Activated naive CD8-positive, alpha-beta T cell (primary cell): ENCODE data around the gene CMTM7.

ENCODE experiments used
- H3K27ac Mint-ChIP-seq: one replicate; pipeline ENCODE4 v1.8.0; 2021; ENCODE audit warnings: mixed read lengths
- H3K27me3 Mint-ChIP-seq: one replicate; pipeline ENCODE4 v1.8.0; 2021; ENCODE audit warnings: mixed read lengths
- H3K36me3 Mint-ChIP-seq: one replicate; pipeline ENCODE4 v1.8.0; 2021; ENCODE audit warnings: mixed read lengths
- H3K4me1 Mint-ChIP-seq: one replicate; pipeline ENCODE4 v1.8.0; 2021; ENCODE audit warnings: low read depth, mixed read lengths
- H3K4me3 Mint-ChIP-seq: one replicate; pipeline ENCODE4 v1.8.0; 2021; ENCODE audit warnings: mild to moderate bottlenecking, mixed read lengths
- H3K9me3 Mint-ChIP-seq: one replicate; pipeline ENCODE4 v1.8.0; 2021; ENCODE audit warnings: low read depth, mixed read lengths

The CMTM7 gene

GRCh38 chr3:32487781-32488473, 96.3 kb downstream of the CMTM7 start:
- peaks cover 10% of the 10 kb centered on the region for H3K36me3 Mint-ChIP-seq
- H3K4me3 Mint-ChIP-seq: no peak overlapping the region
- H3K4me1 Mint-ChIP-seq: peaks cover 17% of the 10 kb centered on the region
- no peak overlapping the region for H3K27ac Mint-ChIP-seq
- no peaks in the 10 kb centered on the region for H3K27me3 Mint-ChIP-seq
- H3K9me3 Mint-ChIP-seq: no peaks in the 10 kb centered on the region

- H3K36me3 Mint-ChIP-seq: peaks cover 8% of the 10 kb centered on the region
- H3K4me1 Mint-ChIP-seq: peaks cover 14% of the 10 kb centered on the region
- no peak overlapping the region for H3K27ac Mint-ChIP-seq
- no peaks in the 10 kb centered on the region for H3K27me3 Mint-ChIP-seq
- no peak overlapping the region for H3K4me3 Mint-ChIP-seq
- H3K9me3 Mint-ChIP-seq: no peaks in the 10 kb centered on the region
Measured at GRCh38 chr3:32488474-32489008, 96.9 kb downstream of the CMTM7 start.

GRCh38 chr3:32492684-32493436, 101.2 kb downstream of the CMTM7 start:
- H3K9me3 Mint-ChIP-seq: no peaks in the 10 kb centered on the region
- H3K27ac Mint-ChIP-seq: no peak overlapping the region
- H3K36me3 Mint-ChIP-seq: peaks cover 6% of the 10 kb centered on the region
- no peaks in the 10 kb centered on the region for H3K27me3 Mint-ChIP-seq
- H3K4me1 Mint-ChIP-seq: peaks cover 16% of the 10 kb centered on the region
- H3K4me3 Mint-ChIP-seq: no peak overlapping the region

- H3K27me3 Mint-ChIP-seq: no peaks in the 10 kb centered on the region
- peaks cover 18% of the 10 kb centered on the region for H3K4me1 Mint-ChIP-seq
- no peaks in the 10 kb centered on the region for H3K9me3 Mint-ChIP-seq
- H3K36me3 Mint-ChIP-seq: peaks cover 6% of the 10 kb centered on the region
- H3K27ac Mint-ChIP-seq: no peak overlapping the region
- no peak overlapping the region for H3K4me3 Mint-ChIP-seq
Measured at GRCh38 chr3:32493437-32494414, 102.1 kb downstream of the CMTM7 start.

DNA sequence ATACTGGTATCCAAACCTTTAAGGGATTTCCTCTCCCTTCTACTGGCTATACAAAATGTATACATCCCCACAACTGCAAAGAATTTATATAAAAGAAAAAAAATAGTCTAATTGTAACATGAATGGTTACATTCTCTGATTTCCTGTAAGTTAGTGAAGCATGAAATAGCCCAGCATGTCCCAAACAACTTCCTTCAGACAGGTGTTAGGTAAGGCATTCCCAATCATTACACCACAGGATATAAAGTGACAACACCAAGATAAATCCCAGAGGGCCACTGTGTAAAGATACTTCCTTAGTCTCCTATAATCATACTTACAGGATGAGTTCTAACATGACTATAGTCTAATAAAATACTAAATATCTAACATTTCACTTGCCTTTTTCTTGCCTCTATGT, 103.4 kb downstream of the CMTM7 start:
- Mint-ChIP-seq H3K27me3 (no peaks in the 10 kb centered on the region), H3K9me3 (no peaks in the 10 kb centered on the region), H3K4me1 (peaks cover 27% of the 10 kb centered on the region), H3K4me3 (no peak overlapping the region), H3K36me3 (peaks cover 6% of the 10 kb centered on the region), H3K27ac (no peak overlapping the region)

DNA sequence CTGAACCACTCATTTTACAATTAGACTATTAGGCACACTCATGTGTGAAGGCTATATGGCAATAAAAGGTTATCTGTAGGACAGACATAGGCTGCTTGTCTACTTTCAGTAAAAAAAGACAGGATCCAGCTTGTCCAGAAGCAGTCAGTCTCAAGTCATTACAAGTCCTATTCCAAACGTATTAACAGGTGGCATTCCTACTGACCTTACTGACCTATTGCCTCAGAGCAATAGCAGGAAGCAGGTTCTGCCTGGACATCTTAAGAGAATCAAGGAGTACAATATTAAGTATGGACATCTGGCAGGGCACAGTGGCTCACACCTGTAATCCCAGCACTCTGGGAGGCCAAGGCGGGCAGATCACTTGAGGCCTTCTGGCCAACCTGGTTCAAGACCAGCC, 104.0 kb downstream of the CMTM7 start:
- H3K27ac Mint-ChIP-seq: peak overlapping the region; percentile 4

GRCh38 chr3:32498252-32498651, 106.6 kb downstream of the CMTM7 start:
- no peak overlapping the region for H3K4me3 Mint-ChIP-seq
- H3K27me3 Mint-ChIP-seq: no peaks in the 10 kb centered on the region
- peaks cover 48% of the 10 kb centered on the region for H3K4me1 Mint-ChIP-seq
- no peak overlapping the region for H3K27ac Mint-ChIP-seq
- H3K9me3 Mint-ChIP-seq: no peaks in the 10 kb centered on the region
- peaks cover 4% of the 10 kb centered on the region for H3K36me3 Mint-ChIP-seq

More for the DNA sequence above, 104.0 kb downstream of the CMTM7 start:
- Mint-ChIP-seq H3K36me3 (peaks cover 6% of the 10 kb centered on the region), H3K9me3 (no peaks in the 10 kb centered on the region), H3K27me3 (no peaks in the 10 kb centered on the region), H3K4me1 (peaks cover 32% of the 10 kb centered on the region), H3K4me3 (no peak overlapping the region)

- Mint-ChIP-seq H3K4me3 (no peak overlapping the region), H3K27ac (no peak overlapping the region), H3K27me3 (no peaks in the 10 kb centered on the region), H3K9me3 (no peaks in the 10 kb centered on the region), H3K4me1 (peaks cover 48% of the 10 kb centered on the region), H3K36me3 (peaks cover 4% of the 10 kb centered on the region)
Measured at GRCh38 chr3:32498992-32499391, 107.3 kb downstream of the CMTM7 start.

- Mint-ChIP-seq H3K36me3 (peaks cover 4% of the 10 kb centered on the region), H3K27ac (peak overlapping the region; percentile 1), H3K4me3 (no peak overlapping the region), H3K9me3 (no peaks in the 10 kb centered on the region), H3K4me1 (peaks cover 48% of the 10 kb centered on the region), H3K27me3 (no peaks in the 10 kb centered on the region)
Measured at GRCh38 chr3:32499585-32499984, 107.9 kb downstream of the CMTM7 start.

GRCh38 chr3:32500231-32500630, 108.6 kb downstream of the CMTM7 start:
- Mint-ChIP-seq H3K36me3 (peaks cover 4% of the 10 kb centered on the region), H3K9me3 (no peaks in the 10 kb centered on the region), H3K27me3 (no peaks in the 10 kb centered on the region), H3K4me3 (peak overlapping the region; percentile 99), H3K27ac (no peak overlapping the region), H3K4me1 (peaks cover 47% of the 10 kb centered on the region)

GRCh38 chr3:32500880-32501782, 109.5 kb downstream of the CMTM7 start:
- peak overlapping the region; percentile 99 for H3K4me3 Mint-ChIP-seq
- peak overlapping the region; percentile 47 for H3K27ac Mint-ChIP-seq
- H3K36me3 Mint-ChIP-seq: peaks cover 4% of the 10 kb centered on the region
- no peaks in the 10 kb centered on the region for H3K27me3 Mint-ChIP-seq
- H3K4me1 Mint-ChIP-seq: peaks cover 41% of the 10 kb centered on the region
- no peaks in the 10 kb centered on the region for H3K9me3 Mint-ChIP-seq

DNA sequence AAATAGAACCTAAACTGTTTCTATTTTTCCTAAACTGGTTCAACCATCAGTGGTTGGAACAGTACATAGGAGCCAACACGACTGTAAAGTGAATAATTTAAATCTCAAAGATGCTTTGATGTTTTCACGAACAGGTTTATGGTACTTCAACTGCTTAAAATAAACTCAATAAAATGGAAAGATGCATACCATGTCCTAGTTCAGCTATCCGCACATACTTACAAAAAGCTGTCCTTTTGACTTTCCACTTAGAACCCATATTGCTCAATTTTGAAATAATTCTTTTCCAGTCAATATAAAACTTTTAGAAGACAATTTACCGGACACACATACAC, 110.1 kb downstream of the CMTM7 start:
- H3K27ac Mint-ChIP-seq: peak overlapping the region; percentile 93
- H3K9me3 Mint-ChIP-seq: no peaks in the 10 kb centered on the region
- H3K36me3 Mint-ChIP-seq: peaks cover under 1% of the 10 kb centered on the region
- H3K4me1 Mint-ChIP-seq: peaks cover 35% of the 10 kb centered on the region
- peak overlapping the region; percentile 99 for H3K4me3 Mint-ChIP-seq
- no peaks in the 10 kb centered on the region for H3K27me3 Mint-ChIP-seq

DNA sequence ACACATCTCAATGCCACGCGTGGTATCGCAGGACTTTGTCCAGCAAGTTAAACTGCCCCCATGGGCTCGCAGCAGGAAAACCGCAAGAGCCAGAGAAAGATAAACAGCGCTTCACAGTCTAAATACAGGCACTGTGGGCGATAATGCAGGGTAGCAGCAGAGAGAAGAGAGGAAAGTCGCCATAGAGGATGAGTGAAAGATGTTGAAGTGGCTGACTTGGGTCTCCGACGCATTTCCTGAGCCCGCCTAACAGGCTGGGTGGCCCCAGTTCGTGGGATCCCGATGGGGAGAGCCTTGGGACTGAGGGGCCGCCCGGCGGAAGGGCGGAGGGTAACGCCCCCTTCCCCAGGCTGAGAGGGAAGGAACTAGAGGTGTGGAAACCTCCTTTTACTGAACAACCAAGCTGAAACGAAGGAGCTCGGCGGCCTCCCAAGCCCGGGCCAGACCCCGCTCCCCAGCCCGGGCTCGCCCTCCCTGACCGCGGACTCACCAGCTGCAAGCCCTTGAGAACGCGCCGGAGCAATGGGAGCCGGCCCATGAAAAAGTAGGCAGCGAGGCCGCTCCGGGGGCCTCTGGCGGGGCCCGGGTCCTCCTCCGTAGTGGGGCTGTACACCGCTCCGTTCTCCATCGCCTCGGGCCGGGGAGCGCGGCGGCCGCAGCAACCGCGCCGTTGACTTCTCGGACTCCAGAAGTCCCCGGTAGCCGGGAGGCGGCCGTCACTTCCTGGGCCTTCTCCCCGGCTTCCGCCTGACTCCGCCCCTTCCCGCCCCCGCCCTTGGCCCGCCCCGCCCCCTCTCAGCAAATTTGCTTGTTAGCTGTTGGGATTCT, 110.7 kb downstream of the CMTM7 start, which contains the start of gene CMTM6:
TSS of gene CMTM6 (minus strand) at position 735 of the 828 bp plus-strand sequence. CDS start at position 628, 107 bp downstream.
- Mint-ChIP-seq H3K27ac (peak within 1 kb of the TSS; percentile 95), H3K4me3 (peak within 1 kb of the TSS; percentile 99), H3K9me3 (no peaks in the 10 kb centered on the region), H3K4me1 (peaks cover 34% of the 10 kb centered on the region), H3K27me3 (no peaks in the 10 kb centered on the region), H3K36me3 (no peaks in the 10 kb centered on the region)
